MCF 10A (cell line): ENCODE measurements around the gene NAT10. TPM values are rescaled to one million over a fixed set of nuclear protein-coding genes. Genes with fewer than 3 reads are reported as not detected.
"Not testable (repeated sequence)": the region's sequence is repeated elsewhere in the genome, so short reads cannot be mapped to it uniquely, and the experiment has no call there.

Source experiments
- BruUV-seq: library from RNA; stranded (reverse); fragments of 400-500 nt; replicated peaks from 2 replicates; lab custom pipeline; 2021; lab: Mats Ljungman, UMichigan
- CTCF ChIA-PET: fragments of 300-600 bp; sonication (Branson Sonifier 250); formaldehyde crosslinking; extraction: SDS; loops from one replicate; lab custom pipeline; 2021; ENCODE audit warnings: antibody characterized with exemption, inconsistent platforms; lab: Yijun Ruan, JAX
- POLR2A ChIA-PET: fragments of 300-600, 350-650 bp; sonication (Branson Sonifier 250); formaldehyde crosslinking; extraction: SDS; loops from one replicate; lab custom pipeline; 2020; ENCODE audit warnings: antibody characterized with exemption, inconsistent platforms; lab: Yijun Ruan, JAX
- DNase-seq: peaks from one replicate; pipeline ENCODE4 v3.0.0-alpha.2; 2018; ENCODE audit not compliant: unreplicated experiment
- H3K27ac Mint-ChIP-seq: one replicate; pipeline ENCODE4 v1.8.0; 2022; ENCODE audit warnings: mild to moderate bottlenecking, low read depth, mixed read lengths; ENCODE audit not compliant: unreplicated experiment
- H3K27me3 Mint-ChIP-seq: one replicate; pipeline ENCODE4 v1.8.0; 2022; ENCODE audit warnings: mixed read lengths; ENCODE audit not compliant: insufficient read depth, unreplicated experiment
- H3K36me3 Mint-ChIP-seq: one replicate; pipeline ENCODE4 v1.8.0; 2022; ENCODE audit warnings: mild to moderate bottlenecking, moderate library complexity, mixed read lengths; ENCODE audit not compliant: insufficient read depth, unreplicated experiment
- H3K4me1 Mint-ChIP-seq: one replicate; pipeline ENCODE4 v1.8.0; 2022; ENCODE audit warnings: mixed read lengths; ENCODE audit not compliant: insufficient read depth, unreplicated experiment
- H3K4me3 Mint-ChIP-seq: one replicate; pipeline ENCODE4 v1.8.0; 2022; ENCODE audit warnings: mild to moderate bottlenecking, moderate library complexity, mixed read lengths; ENCODE audit not compliant: unreplicated experiment
- H3K9me3 Mint-ChIP-seq: one replicate; pipeline ENCODE4 v1.8.0; 2022; ENCODE audit warnings: mixed read lengths; ENCODE audit not compliant: unreplicated experiment
- CTCF ChIP-seq: fragments of 200-600 bp; IDR thresholded peaks from one replicate; pipeline ENCODE4 v1.8.0; 2022; ENCODE audit warnings: antibody characterized with exemption, mild to moderate bottlenecking; ENCODE audit not compliant: unreplicated experiment
- intact Hi-C: fragments of 100-400 bp; cut with micrococcal nuclease; formaldehyde crosslinking; loops from 2 replicates; pipeline ENCODE4 v1.14.1; 2022
- total RNA-seq: library from RNA; stranded (reverse); gene quantifications from 2 replicates; pipeline ENCODE4 v1.2.3, GENCODE V29; 2022

Gene NAT10
- total RNA-seq, 1 experiment from 2014 or later = 89.5 TPM

- intact Hi-C loops = no loop called here
- Mint-ChIP-seq H3K27me3 (no peaks in the 10 kb centered on the region), H3K27ac (no peak overlapping the region), H3K4me3 (no peak overlapping the region), H3K36me3 (peaks cover 75% of the 10 kb centered on the region), H3K4me1 (peaks cover 22% of the 10 kb centered on the region), H3K9me3 (no peaks in the 10 kb centered on the region)
- BruUV-seq = no TSS peak
- DNase-seq = no peak
- ChIA-PET CTCF (interaction anchor here (0.9 to 4.3 kb wide), 6 partner anchors 10 to 94 kb away, joined by 3 to 30 read pairs (median 6); no protein-coding TSS in a partner anchor), POLR2A (interaction anchor here (0.8 to 1.4 kb wide), 8 partner anchors 10 to 67 kb away, joined by 3 to 4 read pairs (median 4); partner anchors contain the start of gene CAPRIN1)
- TF ChIP-seq CTCF = no peak
These were observed 41.1 kb upstream of the NAT10 start for GRCh38 chr11:34064291-34064690.

- BruUV-seq = no TSS peak
- Mint-ChIP-seq H3K4me1 (peaks cover 22% of the 10 kb centered on the region), H3K27ac (no peak overlapping the region), H3K36me3 (peaks cover 62% of the 10 kb centered on the region), H3K27me3 (no peaks in the 10 kb centered on the region), H3K4me3 (no peak overlapping the region), H3K9me3 (no peaks in the 10 kb centered on the region)
- intact Hi-C loops = no loop called here
- no peak for DNase-seq
- TF ChIP-seq CTCF = no peak
- CTCF ChIA-PET = interaction anchor here (1.3 to 4.3 kb wide), 2 partner anchors 8 to 68 kb away, joined by 3 to 30 read pairs; no protein-coding TSS in a partner anchor
- POLR2A ChIA-PET = interaction anchor here (1.0 to 1.9 kb wide), 6 partner anchors 9 to 68 kb away, joined by 3 to 10 read pairs (median 5); partner anchors contain the start of gene CAPRIN1
These were observed 39.8 kb upstream of the NAT10 start for GRCh38 chr11:34065505-34066203.

- DNase-seq, H3K27ac Mint-ChIP-seq, BruUV-seq, intact Hi-C loops, H3K9me3 Mint-ChIP-seq, H3K27me3 Mint-ChIP-seq, H3K4me3 Mint-ChIP-seq: not testable (repeated sequence)
- H3K4me1 Mint-ChIP-seq = peaks cover 22% of the 10 kb centered on the region
- ChIA-PET POLR2A (interaction anchor here (1.0 to 1.9 kb wide), 4 partner anchors 10 to 16 kb away, joined by 4 to 10 read pairs (median 4); no protein-coding TSS in a partner anchor), CTCF (interaction anchor here (0.6 to 2.7 kb wide), 8 partner anchors 9 to 257 kb away, joined by 3 to 10 read pairs (median 4); partner anchors contain the start of gene CAPRIN1)
- H3K36me3 Mint-ChIP-seq = peaks cover 66% of the 10 kb centered on the region
These were observed 38.7 kb upstream of the NAT10 start for GRCh38 chr11:34066766-34067165.

- intact Hi-C loops = no loop called here
- BruUV-seq = no TSS peak
- ChIA-PET POLR2A (interaction anchor here (0.6 to 1.9 kb wide), 7 partner anchors 9 to 47 kb away, joined by 3 to 5 read pairs (median 4); partner anchors contain the start of gene NAT10), CTCF (interaction anchor here (0.7 to 2.7 kb wide), 4 partner anchors 43 to 70 kb away, joined by 3 to 10 read pairs (median 5); no protein-coding TSS in a partner anchor)
- no peak for DNase-seq
- H3K4me3 Mint-ChIP-seq = no peak overlapping the region
- TF ChIP-seq CTCF = no peak
- peaks cover 66% of the 10 kb centered on the region for H3K36me3 Mint-ChIP-seq
- H3K9me3 Mint-ChIP-seq = no peaks in the 10 kb centered on the region
- no peaks in the 10 kb centered on the region for H3K27me3 Mint-ChIP-seq
- H3K27ac Mint-ChIP-seq = peak overlapping the region; percentile 27
- H3K4me1 Mint-ChIP-seq = peaks cover 22% of the 10 kb centered on the region
These were observed 37.9 kb upstream of the NAT10 start for GRCh38 chr11:34067383-34068065.
